HG03039 (cell line): ENCODE measurements around the gene BUD31.
"Not testable (repeated sequence)": the region's sequence is repeated elsewhere in the genome, so short reads cannot be mapped to it uniquely, and the experiment has no call there.

Source experiments
- ATAC-seq: cut with Tn5 transposase; IDR thresholded peaks from one replicate; pipeline ENCODE4 v1.9.1; 2021; ENCODE audit warnings: mild to moderate bottlenecking, moderate library complexity; ENCODE audit not compliant: unreplicated experiment

Gene BUD31

DNA sequence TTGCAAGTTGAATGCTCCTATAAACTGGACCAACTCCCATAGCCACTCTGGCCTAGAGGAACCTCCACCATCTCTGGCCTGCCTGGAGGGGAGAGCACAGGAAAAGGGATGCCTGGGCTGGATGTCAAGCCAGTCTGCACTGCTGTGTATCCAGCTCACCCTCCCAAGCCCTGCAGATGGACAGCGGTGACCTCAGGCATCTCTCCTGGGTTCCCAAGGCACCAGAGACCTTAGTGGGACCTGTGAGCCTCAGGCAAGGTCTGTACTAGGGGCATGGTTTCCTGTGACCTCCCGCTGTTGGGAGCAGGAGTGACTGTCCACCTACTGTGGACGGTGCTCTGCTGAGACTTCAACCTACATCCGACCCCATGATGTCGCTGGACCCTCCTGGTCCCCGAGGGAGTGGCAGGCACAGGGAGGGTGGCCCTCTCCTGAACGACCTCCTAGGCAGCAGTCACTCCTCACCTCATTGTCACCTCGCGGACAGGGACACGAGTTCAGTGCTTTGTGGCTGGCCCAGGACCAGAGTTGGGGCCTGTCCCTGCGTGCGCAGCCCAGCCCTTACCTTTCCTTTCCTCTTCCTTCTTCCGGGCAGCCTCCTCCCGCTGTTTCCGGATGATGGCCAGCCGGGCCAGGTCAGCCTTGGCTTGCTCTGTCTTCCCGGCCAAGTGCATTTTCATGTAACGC lies 11.3 kb upstream of the BUD31 start:
- no peak for ATAC-seq

DNA sequence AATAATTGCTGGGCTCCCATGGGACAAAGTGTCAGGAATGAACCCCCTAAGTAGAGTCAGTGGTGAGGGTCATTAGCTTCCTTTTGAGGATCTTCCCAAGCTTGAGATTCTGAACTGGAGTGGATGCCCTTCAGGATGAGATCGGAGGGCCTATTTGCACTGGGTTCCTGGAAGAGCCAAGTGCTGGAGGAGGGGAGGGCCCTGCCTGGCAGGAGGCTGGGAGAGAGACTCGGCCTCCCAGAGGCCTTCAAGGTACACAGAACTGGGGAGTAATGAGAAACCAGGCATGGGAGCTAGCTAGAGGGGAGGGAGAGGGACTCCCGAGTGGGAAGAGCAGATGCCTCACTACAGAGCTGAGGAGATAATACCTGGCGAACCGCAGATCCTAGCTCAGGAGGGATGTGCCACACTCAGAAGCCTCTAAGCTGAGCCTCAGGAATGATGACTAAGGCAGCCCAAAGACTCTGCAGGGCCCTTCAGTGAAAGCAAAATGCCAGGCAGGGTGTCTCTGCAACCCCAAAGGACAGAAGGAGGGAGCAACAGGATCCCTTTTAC lies 9.8 kb upstream of the BUD31 start:
- no peak for ATAC-seq

DNA sequence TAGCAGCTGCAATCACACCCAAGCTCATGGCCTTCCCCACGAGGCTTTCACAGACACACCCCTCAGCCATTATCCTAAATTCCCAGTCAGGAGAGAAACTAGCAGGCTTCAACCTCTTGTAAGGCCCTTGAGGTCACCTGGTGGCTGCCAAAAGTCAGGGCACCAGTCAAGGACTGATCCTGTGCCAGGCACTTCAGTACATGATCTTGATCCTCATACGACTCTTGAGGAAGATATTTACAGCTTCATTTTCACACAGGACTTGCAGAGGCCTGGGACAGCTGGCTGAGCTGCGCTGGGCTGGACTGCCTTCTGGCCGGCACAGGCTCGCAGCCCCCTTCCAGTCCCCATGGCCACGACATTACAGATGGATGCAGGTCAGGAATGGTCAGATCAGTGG lies 9.2 kb upstream of the BUD31 start:
- ATAC-seq: no peak

DNA sequence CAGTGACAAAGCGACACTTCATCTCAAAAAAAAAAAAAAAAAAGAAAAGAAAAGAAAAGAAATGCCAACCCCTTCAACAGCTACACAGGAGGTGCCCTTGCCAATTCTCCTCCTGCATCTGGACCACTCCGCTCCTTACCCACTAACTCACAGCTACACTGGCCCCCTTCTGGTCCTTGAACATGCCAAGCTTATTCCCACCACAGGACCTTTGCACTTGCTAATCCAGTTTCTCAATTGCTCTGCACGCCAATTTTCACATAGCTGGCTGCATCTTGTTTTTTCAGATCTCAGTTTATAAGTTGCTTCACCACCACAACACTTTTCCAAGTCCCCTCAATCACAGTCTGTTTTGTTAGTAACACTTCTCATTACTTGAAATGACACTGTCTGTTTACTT lies 5.9 kb upstream of the BUD31 start:
- ATAC-seq: no peak

DNA sequence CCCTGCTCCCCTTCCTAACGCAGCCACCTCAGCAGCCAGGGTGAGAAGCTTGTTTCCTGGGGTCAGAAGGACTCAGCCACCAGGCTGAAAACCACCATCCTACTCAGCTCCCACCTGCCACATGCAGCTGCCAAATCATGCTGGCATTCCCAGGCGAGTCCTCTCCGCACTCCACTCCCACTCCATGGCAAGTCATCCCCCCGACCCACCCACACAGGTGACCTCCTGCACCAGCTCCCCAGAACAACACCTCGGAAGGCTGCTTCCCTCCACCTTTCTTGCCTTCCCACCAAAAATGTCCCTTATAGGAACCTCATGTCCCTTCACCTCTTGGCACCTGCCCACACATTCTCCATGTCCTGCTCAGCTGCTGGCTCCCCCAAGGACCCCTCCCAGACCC lies 5.0 kb upstream of the BUD31 start:
- ATAC-seq: no peak

DNA sequence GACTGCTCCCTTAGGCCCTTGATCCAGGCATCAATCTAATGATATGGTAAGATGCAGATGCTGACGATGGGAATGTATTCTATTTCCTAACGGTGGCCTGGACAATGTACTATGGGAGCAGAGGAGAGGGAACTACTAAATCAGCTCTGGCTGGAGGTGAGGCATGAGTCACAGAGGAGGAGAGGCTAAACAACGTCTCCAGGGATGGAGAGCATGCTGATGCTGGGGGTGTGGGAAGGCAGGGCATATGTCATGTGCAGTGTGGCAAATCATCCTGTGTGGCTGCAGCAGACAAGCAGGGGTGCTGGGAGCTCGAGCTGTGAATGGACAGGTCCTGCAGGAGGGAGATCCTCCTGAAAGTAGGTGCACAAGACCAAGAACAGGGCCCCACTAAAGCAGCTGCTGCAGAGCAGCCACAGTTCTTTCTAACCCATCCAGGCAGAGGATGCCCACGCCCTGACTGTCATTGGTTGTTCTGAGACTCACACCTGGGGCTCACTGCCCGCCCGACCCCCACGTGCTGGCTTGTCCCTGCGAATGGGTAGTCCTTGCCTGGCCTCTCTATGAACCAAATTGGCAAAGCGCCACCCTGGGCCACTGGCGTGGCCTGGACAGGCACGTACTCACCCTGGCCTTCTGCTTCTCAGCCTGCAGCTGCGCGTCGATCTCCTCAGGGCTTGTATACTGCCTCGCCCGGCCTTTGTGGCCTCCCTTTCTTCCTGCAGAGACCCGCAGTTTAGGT lies 4.4 kb upstream of the BUD31 start:
- no peak for ATAC-seq

DNA sequence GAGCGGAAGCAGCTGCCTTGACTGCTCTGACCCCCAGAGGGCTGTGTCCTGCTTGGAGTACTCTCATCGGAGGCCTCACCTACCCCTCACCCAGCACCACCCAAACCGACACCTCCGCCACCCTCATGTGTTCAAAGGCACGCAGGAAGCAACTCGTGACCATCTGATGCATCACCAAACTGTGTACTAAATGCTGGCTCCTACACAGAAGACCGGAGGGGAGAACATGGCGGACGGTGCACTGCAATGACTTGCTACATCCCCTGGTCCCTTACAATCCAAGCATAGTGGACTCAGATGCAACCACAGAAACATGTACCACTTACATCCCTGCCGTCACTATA lies 3.8 kb upstream of the BUD31 start:
- ATAC-seq: no peak

DNA sequence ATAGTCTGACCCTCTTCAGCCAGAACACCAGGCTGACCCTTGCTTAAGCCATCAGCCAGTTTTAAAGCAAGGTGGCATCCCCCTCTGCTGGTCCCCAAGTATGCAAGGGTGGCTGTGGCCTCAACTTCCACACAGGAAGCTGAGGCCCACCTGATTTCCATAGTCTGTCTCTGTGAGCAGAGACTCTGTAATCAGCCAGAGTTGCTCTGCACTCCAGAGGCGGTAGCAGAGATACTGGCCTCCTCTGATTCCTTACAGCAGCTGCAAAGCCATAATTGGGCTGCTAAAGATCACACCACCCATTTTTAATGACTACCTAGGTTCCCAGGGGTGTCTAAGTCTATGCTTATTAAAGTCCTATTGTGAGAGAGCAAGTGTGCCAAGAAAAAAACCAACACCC lies 2.2 kb upstream of the BUD31 start:
- ATAC-seq: no peak

DNA sequence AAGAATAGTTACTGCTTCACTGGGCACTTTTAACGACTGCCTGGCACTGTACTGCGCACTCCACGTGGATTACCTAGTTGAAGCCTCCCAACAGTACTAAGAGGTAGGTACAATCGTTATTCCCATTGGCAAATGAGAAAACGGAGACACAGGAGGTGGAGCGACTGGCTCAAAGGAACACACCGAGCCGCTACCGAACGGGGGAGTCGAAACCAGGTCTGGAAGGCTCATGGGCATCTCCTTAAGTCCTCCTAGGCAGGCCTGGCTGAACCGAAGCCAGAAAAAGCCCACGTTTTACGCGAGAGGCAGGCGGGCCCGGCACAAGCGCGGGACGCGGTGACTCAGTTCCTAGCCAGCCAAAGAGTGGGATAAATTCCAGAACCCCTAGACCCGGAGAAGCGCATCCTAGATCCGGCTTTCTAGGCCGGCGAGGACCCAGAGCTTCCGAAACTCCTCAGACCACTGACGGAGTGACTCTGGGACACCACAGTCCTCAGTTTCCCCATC lies 844 bp upstream of the BUD31 start:
- ATAC-seq: peak; percentile 1

DNA sequence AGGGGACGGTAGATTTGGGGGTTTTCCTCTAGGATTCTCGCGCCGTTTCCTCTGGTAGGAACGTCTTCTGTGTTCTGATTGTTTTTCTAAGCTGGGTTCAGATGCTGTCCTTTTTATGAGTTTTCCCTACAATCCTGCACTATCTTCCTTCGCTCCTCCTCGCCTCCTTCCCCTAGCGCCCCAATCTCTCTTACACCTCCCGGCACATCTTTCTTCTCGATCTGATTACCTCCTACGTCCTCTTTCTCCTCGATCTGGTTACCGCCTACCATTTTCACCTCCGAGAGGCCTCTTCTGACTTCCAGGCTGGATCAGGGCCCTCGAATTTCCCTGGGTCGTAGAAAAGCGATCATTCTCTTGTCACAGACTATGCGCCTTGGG lies 413 bp downstream of the BUD31 start:
- ATAC-seq: no peak

DNA sequence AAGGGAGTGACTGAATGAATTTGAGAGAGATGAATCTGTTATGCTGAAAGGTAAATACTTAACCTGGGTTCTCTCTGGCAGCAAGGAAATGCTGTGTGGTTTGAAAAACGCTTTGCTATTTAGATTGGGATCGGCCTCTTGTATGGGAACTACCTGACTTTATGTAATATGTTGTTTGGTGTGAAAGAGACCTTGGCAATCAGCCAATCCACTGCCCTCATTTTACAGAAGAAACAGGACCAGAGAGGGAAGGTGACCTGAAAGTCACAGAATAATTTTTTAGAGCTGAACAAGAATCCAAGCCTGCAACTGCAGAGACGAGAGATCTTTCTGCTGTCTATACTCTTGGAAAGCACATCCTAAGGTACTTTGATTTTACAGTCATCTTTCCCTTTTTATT lies 1.0 kb downstream of the BUD31 start:
- ATAC-seq: no peak

DNA sequence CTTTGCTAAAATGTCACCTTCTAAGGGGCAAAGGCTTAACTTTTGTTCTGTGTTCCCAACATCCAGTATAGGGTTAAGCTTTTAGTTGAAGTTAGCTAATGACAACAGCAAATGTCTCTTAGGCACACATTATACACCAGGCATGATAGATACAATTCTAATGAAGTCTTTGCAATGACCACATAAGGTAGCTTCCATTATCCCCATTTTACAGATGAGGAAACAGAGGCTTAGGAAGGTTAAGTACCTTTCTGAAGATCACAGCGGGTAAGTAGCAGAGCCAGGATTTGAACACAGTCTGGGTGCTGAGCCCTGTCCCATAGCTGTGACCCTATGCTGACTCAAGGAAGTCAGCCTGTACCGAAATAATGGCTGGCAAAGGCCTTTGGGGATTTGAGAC lies 1.9 kb downstream of the BUD31 start:
- ATAC-seq: no peak

DNA sequence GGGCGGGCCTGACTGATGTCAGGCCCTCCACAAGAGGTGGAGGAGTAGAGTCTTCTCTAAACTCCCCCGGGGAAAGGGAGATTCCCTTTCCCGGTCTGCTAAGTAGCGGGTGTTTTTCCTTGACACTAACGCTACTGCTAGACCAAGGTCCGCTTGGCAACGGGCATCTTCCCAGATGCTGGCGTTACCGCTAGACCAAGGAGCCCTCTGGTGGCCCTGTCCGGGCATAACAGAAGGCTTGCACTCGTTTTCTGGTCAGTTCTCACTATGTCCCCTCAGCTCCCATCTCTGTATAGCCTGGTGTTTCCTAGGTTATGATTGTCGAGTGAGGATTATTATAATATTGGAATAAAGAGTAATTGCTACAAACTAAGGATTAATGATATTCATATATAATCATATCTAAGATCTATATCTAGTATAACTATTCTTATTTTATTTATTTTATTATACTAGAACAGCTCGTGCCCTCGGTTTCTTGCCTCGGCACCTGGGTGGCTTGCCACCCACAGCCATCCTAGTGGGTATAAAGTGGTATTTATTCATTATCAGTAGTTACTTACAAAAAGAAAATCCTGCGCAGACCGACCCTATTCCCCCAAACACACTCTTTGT lies 6.9 kb downstream of the BUD31 start:
- not testable (repeated sequence) for ATAC-seq

DNA sequence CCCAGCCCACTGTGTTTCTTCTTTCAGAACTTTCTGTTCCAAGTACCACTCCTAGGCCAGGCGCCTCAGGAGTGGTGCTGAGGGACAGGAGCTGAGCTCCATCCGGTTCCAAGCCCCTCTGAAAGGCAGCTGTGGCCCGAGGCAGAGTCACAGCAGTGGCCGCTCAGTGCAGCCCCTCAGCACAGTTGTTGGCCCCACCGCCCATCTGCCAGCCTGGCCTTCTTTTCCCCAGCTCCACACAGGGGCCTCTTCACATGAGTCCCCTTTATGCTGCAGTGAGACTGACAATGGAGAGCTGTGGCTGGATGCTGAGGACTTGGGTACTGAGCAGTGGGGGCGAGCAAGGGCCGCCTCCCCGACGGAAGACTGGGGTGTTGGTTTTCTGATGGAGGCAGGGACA lies 9.5 kb downstream of the BUD31 start:
- no peak for ATAC-seq

DNA sequence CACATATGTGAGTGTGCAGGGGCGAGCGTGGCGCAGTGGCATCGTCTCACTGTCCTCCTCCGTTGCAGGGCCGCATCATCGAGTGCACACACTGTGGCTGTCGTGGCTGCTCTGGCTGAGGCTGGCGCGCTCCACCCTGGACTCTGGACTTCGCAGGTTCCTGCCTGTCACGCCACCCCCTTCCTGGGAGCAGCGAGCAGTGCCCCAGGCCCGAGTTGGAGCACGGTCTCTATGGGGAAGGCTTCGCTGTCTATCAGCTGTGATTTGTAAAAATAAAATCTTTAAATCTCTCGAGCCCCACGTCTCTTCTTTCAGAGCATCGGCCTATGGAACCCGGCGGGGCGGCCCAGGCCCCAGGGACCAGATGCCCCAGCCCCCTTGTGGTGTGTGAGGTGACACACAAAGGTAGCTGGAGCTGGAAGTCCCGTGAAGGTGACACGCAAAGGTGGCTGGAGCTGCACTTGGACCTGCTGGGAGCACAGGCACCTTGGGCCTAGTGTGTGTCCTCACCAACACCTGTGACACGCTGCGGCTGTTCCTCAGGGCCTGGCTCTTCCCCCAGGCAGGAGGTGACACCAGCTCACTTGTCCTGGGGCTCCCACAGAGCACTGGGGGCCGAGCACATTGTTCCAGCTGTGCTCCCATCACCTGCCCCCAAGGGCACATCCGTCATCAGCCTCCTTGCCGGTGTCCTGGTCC lies 10.7 kb downstream of the BUD31 start:
- ATAC-seq: no peak

DNA sequence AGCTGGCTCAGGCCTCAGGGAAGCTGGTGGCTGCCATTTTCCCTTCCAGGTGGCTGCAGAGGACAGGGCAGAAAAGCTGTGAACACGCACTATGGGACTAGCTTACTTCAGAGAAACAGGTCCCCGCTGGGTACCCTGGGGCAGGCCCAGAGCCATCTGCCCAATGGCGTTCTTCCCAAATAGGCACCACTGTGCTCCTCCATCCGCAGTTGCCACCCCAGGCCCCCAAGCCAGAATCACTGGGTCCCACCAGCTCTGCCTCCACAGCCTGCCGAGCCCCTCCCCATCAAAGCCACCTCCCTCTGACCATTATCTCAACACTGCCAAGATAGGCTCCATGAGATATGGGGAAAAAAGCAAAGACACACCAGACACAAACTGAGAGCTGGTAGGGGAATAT lies 11.4 kb downstream of the BUD31 start:
- ATAC-seq: no peak

DNA sequence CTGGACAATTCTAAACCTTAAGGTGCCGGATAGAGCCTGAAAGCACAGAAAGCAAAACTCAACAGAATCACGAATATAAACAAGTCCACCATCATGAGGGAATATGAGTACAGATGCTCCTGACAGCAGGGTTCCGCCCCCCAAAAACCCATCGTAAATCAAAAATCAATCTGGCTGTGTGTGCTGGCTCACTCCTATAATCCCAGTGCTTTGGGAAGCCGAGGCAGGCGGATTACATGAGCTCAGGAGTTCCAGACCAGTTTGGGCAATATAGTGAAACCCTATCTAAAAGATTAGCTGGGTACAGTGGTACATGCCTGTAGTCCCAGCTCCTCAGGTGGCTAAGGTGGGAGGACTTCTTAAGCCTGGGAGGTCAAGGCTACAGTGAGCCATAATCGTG lies 12.2 kb downstream of the BUD31 start:
- ATAC-seq: no peak

DNA sequence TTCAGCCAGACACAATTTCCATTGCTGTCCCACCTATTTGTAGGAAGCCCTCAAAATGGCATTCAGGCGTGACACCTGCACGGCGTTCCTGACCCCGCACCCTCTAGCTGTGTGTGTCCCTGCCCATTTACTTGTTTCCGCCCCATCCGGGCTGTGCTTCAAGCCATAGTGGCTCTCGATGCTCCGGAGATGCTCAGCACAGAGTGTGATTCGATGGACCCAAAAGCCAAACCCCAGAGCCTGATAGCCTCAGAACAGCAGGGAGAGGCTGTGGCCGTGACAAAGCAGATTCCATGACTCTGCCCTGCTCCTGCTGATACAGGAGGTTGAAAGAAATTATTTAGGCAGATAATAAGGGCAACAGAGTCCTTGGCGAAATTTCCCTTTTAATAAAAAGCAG lies 13.4 kb downstream of the BUD31 start:
- ATAC-seq: no peak

DNA sequence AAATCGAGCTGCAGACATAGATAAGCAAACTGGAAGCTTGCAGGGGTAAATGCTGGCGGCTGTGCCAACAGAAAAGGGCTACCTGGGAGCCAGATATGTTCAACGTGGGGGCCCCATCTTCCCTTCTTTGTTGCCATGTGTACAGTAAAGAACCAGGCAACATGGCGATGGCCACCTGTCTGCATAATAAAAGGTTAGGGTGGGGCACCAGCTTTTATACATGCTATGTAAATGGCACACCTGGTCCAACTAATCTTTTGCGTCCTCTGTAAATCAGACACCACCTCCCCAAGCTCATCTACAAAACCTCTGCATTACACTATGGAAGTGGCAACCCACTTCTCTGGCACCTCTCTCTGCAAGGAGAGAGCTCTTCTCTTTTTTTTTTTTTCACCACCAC lies 13.9 kb downstream of the BUD31 start:
- ATAC-seq: no peak

DNA sequence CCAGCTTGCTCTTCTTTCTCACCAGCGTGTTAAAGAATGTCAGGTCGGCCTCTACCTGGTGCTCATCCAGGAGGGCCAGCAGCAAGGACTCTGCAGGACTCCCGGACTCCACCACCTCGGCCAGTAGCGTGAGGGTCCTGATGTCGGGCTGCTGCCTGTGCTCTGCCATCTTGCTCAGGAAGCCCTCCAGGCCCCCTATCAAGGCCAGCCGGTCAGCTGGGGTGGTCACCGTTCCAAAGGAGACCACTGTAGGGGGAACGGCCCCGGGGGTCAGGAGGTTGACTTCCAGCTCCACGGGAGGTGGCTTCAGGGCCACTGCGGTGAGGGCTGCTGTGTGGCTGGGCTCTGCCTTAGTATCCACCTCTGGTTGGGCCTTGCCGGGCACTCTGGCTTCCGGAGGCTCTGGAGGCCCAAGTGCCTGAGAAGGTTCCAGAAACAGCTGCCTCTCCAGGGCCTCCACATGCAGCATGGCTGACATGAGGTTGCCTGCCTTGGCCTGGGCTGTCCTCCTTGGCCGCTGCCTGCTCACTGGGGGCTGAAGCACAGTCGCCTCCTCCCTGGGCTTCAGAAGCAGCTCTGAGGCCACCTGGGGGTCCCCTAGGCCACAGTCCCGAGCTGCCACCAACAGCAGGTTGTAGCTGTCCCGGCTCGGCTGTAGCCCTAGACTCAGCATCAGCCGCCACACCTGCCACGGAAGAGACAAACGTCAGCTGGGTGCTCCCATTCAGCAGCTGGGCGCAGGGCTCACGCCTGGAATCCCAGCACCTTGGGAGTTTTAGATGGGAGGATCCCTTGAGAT lies 16.4 kb downstream of the BUD31 start:
- no peak for ATAC-seq
